Skeletal muscle tissue (tissue), 4 donors: ENCODE measurements around the gene PITPNM3. TPM values are rescaled to one million over a fixed set of nuclear protein-coding genes. Genes with fewer than 3 reads are reported as not detected.
"Not testable (repeated sequence)": the region's sequence is repeated elsewhere in the genome, so short reads cannot be mapped to it uniquely, and the experiment has no call there.

ENCODE experiments used
- H3K27ac ChIP-seq: one replicate; pipeline ENCODE4 v1.7.0; 2013; ENCODE audit warnings: mild to moderate bottlenecking, low read depth, low read length, inconsistent platforms
- H3K27me3 ChIP-seq, 3 donors: one replicate each; pipeline ENCODE4 v1.7.0; 2013; ENCODE audit warnings: low read length in 3 of 3; ENCODE audit not compliant: control insufficient read depth in 3 of 3, insufficient read depth in 3 of 3
- H3K36me3 ChIP-seq, 3 donors: one replicate each; pipeline ENCODE4 v1.7.0; 2013; ENCODE audit warnings: low read length in 3 of 3; ENCODE audit not compliant: control insufficient read depth in 3 of 3, insufficient read depth in 3 of 3
- H3K4me1 ChIP-seq, 3 donors: one replicate each; pipeline ENCODE4 v1.7.0; 2013; ENCODE audit warnings: low read length in 3 of 3, mild to moderate bottlenecking in 3 of 3; ENCODE audit not compliant: control insufficient read depth in 3 of 3, insufficient read depth in 3 of 3
- H3K4me3 ChIP-seq, 3 donors: one replicate each; pipeline ENCODE4 v1.7.0; 2013; ENCODE audit warnings: low read length in 3 of 3
- H3K9ac ChIP-seq, 3 donors: one replicate each; pipeline ENCODE4 v1.7.0; 2013; ENCODE audit warnings: low read length in 3 of 3, mild to moderate bottlenecking in 3 of 3, moderate library complexity in 2 of 3, low read depth in 1 of 3
- H3K9me3 ChIP-seq, 3 donors: one replicate each; pipeline ENCODE4 v1.7.0; 2013; ENCODE audit warnings: low read length in 3 of 3; ENCODE audit not compliant: control insufficient read depth in 3 of 3
- total RNA-seq: library from RNA; depleted of rRNA; stranded (reverse); fragments of >200 nt; gene quantifications from one replicate; pipeline ENCODE4 v1.2.3, GENCODE V29; 2014
- donor health status: Osteomylitis.

Gene PITPNM3
- total RNA-seq, 1 donor from 2014 or later: 1.0 TPM

- Histone ChIP-seq H3K27me3 (peaks cover 4 to 27% (median 15%) of the 10 kb centered on the region in 3 donors), H3K27ac (no peak overlapping the region), H3K9ac (no peak overlapping the region), H3K4me3 (no peak overlapping the region), H3K36me3 (no peaks in the 10 kb centered on the region), H3K9me3 (no peaks in the 10 kb centered on the region), H3K4me1 (peaks cover 3 to 5% (median 5%) of the 10 kb centered on the region in 3 donors)
These were observed 67.3 kb downstream of the PITPNM3 start for GRCh38 chr17:6489016-6489550.

DNA sequence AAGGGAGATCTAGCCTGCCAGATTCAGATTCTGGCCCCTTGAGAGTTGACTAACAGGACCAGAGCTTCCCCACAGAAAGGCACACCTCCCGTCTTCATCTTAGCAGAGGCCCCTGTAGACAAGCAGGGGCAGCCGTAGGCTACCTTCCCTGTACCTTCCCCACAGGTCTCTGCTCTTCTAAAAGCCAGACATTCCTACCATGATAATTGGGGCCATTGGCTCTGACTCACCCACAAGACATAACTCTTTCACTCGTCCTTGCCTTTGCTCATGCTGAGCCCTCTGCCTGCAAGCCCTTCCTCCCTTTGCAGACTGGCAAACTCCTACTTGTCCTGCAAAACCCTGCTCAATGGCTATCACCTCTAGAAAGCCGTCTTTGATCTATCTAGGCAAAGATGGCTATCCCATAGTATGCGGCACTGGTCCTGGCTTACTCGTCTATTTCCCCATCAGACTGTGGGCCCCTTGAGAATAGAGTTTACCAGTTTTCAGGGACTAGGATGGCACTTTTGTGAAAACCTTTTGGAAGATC is 68.3 kb downstream of the PITPNM3 start:
- H3K27me3 ChIP-seq: peaks cover 7 to 27% (median 18%) of the 10 kb centered on the region in 3 donors
- H3K4me3 ChIP-seq: no peak overlapping the region

GRCh38 chr17:6487251-6488007 is 68.9 kb downstream of the PITPNM3 start:
- no peak overlapping the region for H3K4me3 ChIP-seq
- H3K4me1 ChIP-seq: peaks cover 3 to 5% (median 5%) of the 10 kb centered on the region in 3 donors
- peaks cover 7 to 27% (median 18%) of the 10 kb centered on the region in 3 donors for H3K27me3 ChIP-seq
- no peaks in the 10 kb centered on the region for H3K9me3 ChIP-seq
- no peaks in the 10 kb centered on the region for H3K36me3 ChIP-seq
- H3K27ac ChIP-seq: no peak overlapping the region
- peak overlapping the region in 1 of 3 donors; percentile 32 for H3K9ac ChIP-seq

More for the DNA sequence above, 68.3 kb downstream of the PITPNM3 start:
- H3K36me3 ChIP-seq: no peaks in the 10 kb centered on the region
- H3K4me1 ChIP-seq: peaks cover 3 to 5% (median 5%) of the 10 kb centered on the region in 3 donors
- no peak overlapping the region for H3K27ac ChIP-seq
- H3K9ac ChIP-seq: peak overlapping the region in 1 of 3 donors; percentile 32
- H3K9me3 ChIP-seq: no peaks in the 10 kb centered on the region

DNA sequence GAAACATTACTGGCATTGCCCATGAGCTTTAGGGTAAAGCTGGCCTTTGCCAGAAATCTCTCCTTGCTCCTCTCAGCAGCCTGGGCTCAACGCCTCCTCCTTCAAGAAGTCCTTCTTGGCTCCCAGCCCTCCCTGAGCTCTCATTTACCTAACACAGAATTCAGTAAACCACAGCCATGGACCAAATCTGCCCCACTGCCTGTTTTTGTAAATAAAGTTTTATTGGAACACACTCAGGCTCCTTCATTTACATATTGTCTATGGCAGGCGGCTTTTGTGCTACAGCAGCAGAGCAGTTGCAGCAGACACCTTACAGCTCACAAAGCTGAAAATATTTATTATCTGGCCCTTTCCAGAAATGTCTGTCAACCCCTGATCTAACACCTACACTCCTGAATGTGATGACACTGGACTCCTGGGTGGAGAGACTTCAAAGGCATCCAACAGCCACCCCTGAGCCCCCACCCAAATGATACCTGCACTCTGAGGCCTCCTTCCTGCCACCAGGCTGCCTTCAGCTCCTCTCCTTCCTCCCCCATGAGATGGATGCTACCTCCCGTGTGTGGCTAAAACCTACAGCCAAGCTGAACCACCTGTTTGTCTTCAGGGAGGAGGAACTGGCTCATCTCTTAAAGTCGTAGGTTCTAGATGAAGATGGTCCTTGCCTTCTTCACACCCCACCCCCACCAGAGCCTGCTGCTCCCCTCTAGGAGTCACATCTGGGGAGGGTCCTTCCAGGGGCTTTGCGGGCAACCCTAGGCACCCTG is 70.5 kb downstream of the PITPNM3 start:
- H3K27me3 ChIP-seq: peaks cover 7 to 30% (median 19%) of the 10 kb centered on the region in 3 donors

GRCh38 chr17:6483507-6483906 is 72.8 kb downstream of the PITPNM3 start:
- peaks cover 7 to 23% (median 19%) of the 10 kb centered on the region in 3 donors for H3K27me3 ChIP-seq
- no peaks in the 10 kb centered on the region for H3K36me3 ChIP-seq
- peaks cover 3 to 5% (median 5%) of the 10 kb centered on the region in 3 donors for H3K4me1 ChIP-seq
- no peak overlapping the region for H3K27ac ChIP-seq
- H3K9ac ChIP-seq: no peak overlapping the region
- H3K9me3 ChIP-seq: no peaks in the 10 kb centered on the region
- H3K4me3 ChIP-seq: no peak overlapping the region

More for the DNA sequence above, 70.5 kb downstream of the PITPNM3 start:
- no peak overlapping the region for H3K27ac ChIP-seq
- H3K9me3 ChIP-seq: no peaks in the 10 kb centered on the region
- peaks cover 3 to 5% (median 5%) of the 10 kb centered on the region in 3 donors for H3K4me1 ChIP-seq
- H3K36me3 ChIP-seq: no peaks in the 10 kb centered on the region
- no peak overlapping the region for H3K9ac ChIP-seq
- H3K4me3 ChIP-seq: no peak overlapping the region

DNA sequence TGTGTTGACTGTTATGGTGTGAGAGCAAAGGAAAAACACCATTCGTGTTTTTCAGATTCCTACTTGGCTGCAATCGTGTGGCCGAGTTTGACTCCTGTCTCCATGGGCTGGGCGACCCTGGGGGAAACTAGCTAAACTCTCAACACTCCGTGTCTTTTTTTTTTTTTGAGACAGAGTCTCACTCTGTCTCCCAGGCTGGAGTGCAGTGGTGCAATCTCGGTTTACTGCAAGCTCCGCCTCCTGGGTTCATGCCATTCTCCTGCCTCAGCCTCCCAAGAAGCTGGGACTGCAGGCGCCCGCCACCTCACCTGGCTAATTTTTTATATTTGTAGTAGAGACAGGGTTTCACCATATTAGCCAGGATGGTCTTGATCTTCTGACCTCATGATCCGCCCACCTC is 73.6 kb downstream of the PITPNM3 start:
- not testable (repeated sequence) for H3K9ac ChIP-seq, H3K36me3 ChIP-seq, H3K9me3 ChIP-seq, H3K4me1 ChIP-seq, H3K27ac ChIP-seq, H3K4me3 ChIP-seq
- peaks cover 7 to 17% (median 16%) of the 10 kb centered on the region in 3 donors for H3K27me3 ChIP-seq

DNA sequence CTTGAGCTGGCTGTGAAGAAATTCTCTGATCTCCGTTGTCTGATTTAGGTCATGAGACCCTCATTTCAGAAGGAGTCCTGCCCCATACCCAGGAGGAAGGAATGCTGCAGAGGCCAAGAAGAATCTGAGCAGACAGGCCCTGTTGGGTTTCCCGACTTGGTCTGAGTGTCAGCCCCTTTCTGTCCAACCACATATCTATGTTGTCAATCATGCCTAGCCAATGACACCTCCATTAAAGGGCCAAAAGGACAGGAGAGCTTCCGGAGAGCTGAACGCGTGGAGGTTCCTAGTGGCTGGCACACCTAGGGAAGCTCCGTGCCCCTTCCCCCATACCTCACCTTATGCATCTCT is 74.3 kb downstream of the PITPNM3 start:
- Histone ChIP-seq H3K9me3 (no peaks in the 10 kb centered on the region), H3K4me1 (no peaks in the 10 kb centered on the region), H3K36me3 (no peaks in the 10 kb centered on the region), H3K4me3 (no peak overlapping the region), H3K27me3 (peaks cover 3 to 12% (median 9%) of the 10 kb centered on the region in 3 donors), H3K27ac (no peak overlapping the region), H3K9ac (no peak overlapping the region)

- H3K9ac ChIP-seq: no peak overlapping the region
- H3K9me3 ChIP-seq: no peaks in the 10 kb centered on the region
- H3K27ac ChIP-seq: no peak overlapping the region
- peaks cover 3 to 12% (median 5%) of the 10 kb centered on the region in 3 donors for H3K27me3 ChIP-seq
- no peak overlapping the region for H3K4me3 ChIP-seq
- H3K4me1 ChIP-seq: no peaks in the 10 kb centered on the region
- H3K36me3 ChIP-seq: no peaks in the 10 kb centered on the region
These were observed 76.1 kb downstream of the PITPNM3 start for GRCh38 chr17:6480303-6480675.

DNA sequence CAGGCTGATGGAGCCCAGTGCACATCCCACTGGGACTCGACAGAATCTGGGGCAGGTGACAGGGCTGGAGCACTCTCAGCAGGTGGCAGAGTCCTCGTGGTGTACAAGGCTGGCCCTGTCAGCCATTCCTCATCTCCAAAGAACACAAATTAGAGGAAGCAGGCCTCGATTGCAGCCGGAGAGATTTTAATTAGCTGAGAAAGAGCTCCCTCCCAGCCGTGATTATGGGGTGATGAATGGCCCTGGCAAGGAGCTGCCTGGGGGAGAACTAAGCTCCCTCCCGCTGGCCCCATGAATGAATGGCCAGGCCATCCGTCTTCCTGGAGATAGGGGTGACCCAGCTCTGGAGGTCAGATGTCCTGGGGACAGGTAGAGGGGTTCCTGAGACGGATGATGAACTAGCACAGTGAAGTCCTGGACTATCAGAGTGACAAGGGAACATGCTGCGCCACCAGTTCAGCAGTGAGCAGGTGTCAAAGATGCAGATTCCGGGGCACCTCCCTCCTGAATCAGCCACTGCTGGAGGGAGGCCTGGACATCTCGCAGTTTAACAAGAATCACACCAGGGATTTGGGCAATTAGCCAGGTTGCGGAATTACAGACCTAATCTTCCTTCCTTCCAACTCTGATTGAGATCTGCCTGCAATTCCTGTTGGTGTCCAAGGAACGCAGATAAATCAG is 76.6 kb downstream of the PITPNM3 start:
- H3K4me1 ChIP-seq: no peaks in the 10 kb centered on the region
- H3K36me3 ChIP-seq: no peaks in the 10 kb centered on the region
- no peaks in the 10 kb centered on the region for H3K9me3 ChIP-seq
- H3K9ac ChIP-seq: no peak overlapping the region
- peaks cover 3 to 11% (median 5%) of the 10 kb centered on the region in 3 donors for H3K27me3 ChIP-seq
- H3K27ac ChIP-seq: no peak overlapping the region
- H3K4me3 ChIP-seq: no peak overlapping the region
